WTC11 (cell line): Measurements from ENCODE around the gene DPCD. TPM values are rescaled to one million over a fixed set of nuclear protein-coding genes. Genes with fewer than 3 reads are reported as not detected.

Source experiments
- ATAC-seq: fragments of 200-7000 bp; cut with Tn5 transposase; 2 replicates; pipeline ENCODE4 v1.10.0; 2021; ENCODE audit warnings: mild to moderate bottlenecking, moderate library complexity
- Bru-seq: library from RNA; stranded (reverse); fragments of 400-500 nt; gene quantifications from one replicate; lab custom pipeline; 2021; lab: Mats Ljungman, UMichigan
- CTCF ChIA-PET: fragments of 300-600 bp; sonication (Branson Sonifier 250); formaldehyde crosslinking; loops from one replicate; lab custom pipeline; 2021; ENCODE audit warnings: antibody characterized with exemption; lab: Charles Lee
- POLR2A ChIA-PET: fragments of 350-600 bp; sonication (Branson Sonifier 250); formaldehyde crosslinking; loops from one replicate; lab custom pipeline; 2021; ENCODE audit warnings: antibody characterized with exemption; lab: Charles Lee
- DNase-seq: peaks from one replicate; pipeline ENCODE4 v3.0.0; 2021; ENCODE audit warnings: low spot score
- H3K27ac Mint-ChIP-seq: 2 replicates; pipeline ENCODE4 v1.8.0; 2021; ENCODE audit warnings: mixed read lengths
- H3K27me3 Mint-ChIP-seq: 2 replicates; pipeline ENCODE4 v1.8.0; 2021; ENCODE audit warnings: low read depth, mild to moderate bottlenecking, moderate library complexity, mixed read lengths
- H3K36me3 Mint-ChIP-seq: 2 replicates; pipeline ENCODE4 v1.8.0; 2021; ENCODE audit warnings: mixed read lengths
- H3K4me1 Mint-ChIP-seq: 2 replicates; pipeline ENCODE4 v1.8.0; 2022; ENCODE audit warnings: mixed read lengths
- H3K4me3 Mint-ChIP-seq: 2 replicates; pipeline ENCODE4 v1.8.0; 2021; ENCODE audit warnings: mild to moderate bottlenecking, moderate library complexity, mixed read lengths
- H3K9me3 Mint-ChIP-seq: 2 replicates; pipeline ENCODE4 v1.8.0; 2021; ENCODE audit warnings: mixed read lengths
- EMX1 ChIP-seq: fragments of 250-450 bp; sonication (Bioruptor Pico); IDR thresholded peaks from 2 replicates; pipeline ENCODE4 v1.8.0; 2021; ENCODE audit warnings: mild to moderate bottlenecking
- ESRRA ChIP-seq: sonication (generic); formaldehyde crosslinking; IDR thresholded peaks from 2 replicates; pipeline ENCODE4 v1.8.1; 2022; ENCODE audit warnings: mild to moderate bottlenecking, missing genetic modification reagents, borderline replicate concordance
- FOXK1 ChIP-seq: sonication (generic); formaldehyde crosslinking; IDR thresholded peaks from 2 replicates; pipeline ENCODE4 v1.8.0; 2022; ENCODE audit warnings: mild to moderate bottlenecking, moderate library complexity, missing genetic modification reagents
- GABPB1 ChIP-seq: sonication (generic); formaldehyde crosslinking; IDR thresholded peaks from 2 replicates; pipeline ENCODE4 v1.8.1; 2023; ENCODE audit warnings: mild to moderate bottlenecking, missing genetic modification reagents
- MYBL2 ChIP-seq: sonication (generic); formaldehyde crosslinking; IDR thresholded peaks from 2 replicates; pipeline ENCODE4 v1.8.1; 2023; ENCODE audit warnings: mild to moderate bottlenecking, moderate library complexity, missing genetic modification reagents
- NFATC4 ChIP-seq: fragments of 250-450 bp; sonication (Bioruptor Pico); IDR thresholded peaks from 2 replicates; pipeline ENCODE4 v1.9.0; 2021; ENCODE audit warnings: mild to moderate bottlenecking
- NFE2L1 ChIP-seq: sonication (generic); formaldehyde crosslinking; IDR thresholded peaks from 2 replicates; pipeline ENCODE4 v1.8.1; 2023; ENCODE audit warnings: missing genetic modification reagents
- NFYB ChIP-seq: sonication (generic); formaldehyde crosslinking; conservative IDR thresholded peaks from 2 replicates; pipeline ENCODE4 v1.8.0; 2022; ENCODE audit warnings: low read depth, missing genetic modification reagents
- NR2C2 ChIP-seq: sonication (generic); formaldehyde crosslinking; IDR thresholded peaks from 2 replicates; pipeline ENCODE4 v1.8.0; 2022; ENCODE audit warnings: mild to moderate bottlenecking, missing genetic modification reagents
- NR3C1 ChIP-seq: sonication (generic); formaldehyde crosslinking; conservative IDR thresholded peaks from 2 replicates; pipeline ENCODE4 v1.8.1; 2023; ENCODE audit warnings: low read depth, mild to moderate bottlenecking, missing genetic modification reagents
- SMAD4 ChIP-seq: sonication (generic); formaldehyde crosslinking; IDR thresholded peaks from 2 replicates; pipeline ENCODE4 v1.8.0; 2022; ENCODE audit warnings: mild to moderate bottlenecking, missing genetic modification reagents
- SOX15 ChIP-seq: fragments of 250-450 bp; sonication (Bioruptor Pico); IDR thresholded peaks from 2 replicates; pipeline ENCODE4 v1.9.0; 2021; ENCODE audit warnings: mild to moderate bottlenecking
- ZNF423 ChIP-seq: fragments of 250-450 bp; sonication (Bioruptor Pico); IDR thresholded peaks from 2 replicates; pipeline ENCODE4 v2.1.2; 2022; ENCODE audit warnings: mild to moderate bottlenecking, moderate library complexity
- long read RNA-seq, 3 experiments: library from RNA in 1 of 3; library from capped mRNA in 1 of 3; library from polyadenylated mRNA in 1 of 3; unstranded in 2 of 3; stranded (forward) in 1 of 3; transcript quantifications; one replicate each; pipeline ENCODE4 v2.0.0, GENCODE V29; 2021
- total RNA-seq: library from RNA; stranded (reverse); gene quantifications from 3 replicates; pipeline ENCODE4 v1.2.3, GENCODE V29; 2021
- TF ChIP-seq, protein P1 (sequence below): sonication (generic); formaldehyde crosslinking; IDR thresholded peaks from 2 replicates; pipeline ENCODE4 v1.8.0; 2023; ENCODE audit warnings: mild to moderate bottlenecking, missing genetic modification reagents
- TF ChIP-seq, protein P2 (sequence below): fragments of 250-450 bp; sonication (Bioruptor Pico); IDR thresholded peaks from 2 replicates; pipeline ENCODE4 v1.9.0; 2021; ENCODE audit warnings: mild to moderate bottlenecking
- TF ChIP-seq, protein P3 (sequence below): sonication (generic); formaldehyde crosslinking; IDR thresholded peaks from 2 replicates; pipeline ENCODE4 v1.8.1; 2023; ENCODE audit warnings: mild to moderate bottlenecking, missing genetic modification reagents
- TF ChIP-seq, protein P4 (sequence below): fragments of 250-450 bp; sonication (Bioruptor Pico); IDR thresholded peaks from 2 replicates; pipeline ENCODE4 v1.9.0; 2021; ENCODE audit warnings: mild to moderate bottlenecking, borderline replicate concordance
- TF ChIP-seq, protein P5 (sequence below): sonication (generic); formaldehyde crosslinking; IDR thresholded peaks from 2 replicates; pipeline ENCODE4 v1.8.0; 2023; ENCODE audit warnings: missing genetic modification reagents, mild to moderate bottlenecking, borderline replicate concordance

The DPCD gene
- total RNA-seq = 21.8 to 23.8 TPM (median 22.0 TPM) in 3 replicates
- percentile 58 among the genes with signal in this experiment for Bru-seq, nascent RNA
- long read RNA-seq, experiment 1, transcript DPCD-202 (6 exons, 858 nt) = major isoform, 57 of 65 reads
- long read RNA-seq, experiment 1, partial matches to known transcripts = 0 of 65 reads
- long read RNA-seq, experiment 1, other reads (novel, unspliced or antisense) = 7 of 65 reads
- long read RNA-seq, experiment 2, transcript DPCD-202 (6 exons, 858 nt) = major isoform, 38 of 48 reads
- long read RNA-seq, experiment 2, partial matches to known transcripts = 3 of 48 reads
- long read RNA-seq, experiment 2, other reads (novel, unspliced or antisense) = 7 of 48 reads
- long read RNA-seq, experiment 3, transcript DPCD-201 (7 exons, 641 nt) = minor isoform, 7 of 120 reads
- long read RNA-seq, experiment 3, transcript DPCD-202 (6 exons, 858 nt) = major isoform, 101 of 120 reads
- long read RNA-seq, experiment 3, partial matches to known transcripts = 1 of 120 reads
- long read RNA-seq, experiment 3, other reads (novel, unspliced or antisense) = 11 of 120 reads

DNA sequence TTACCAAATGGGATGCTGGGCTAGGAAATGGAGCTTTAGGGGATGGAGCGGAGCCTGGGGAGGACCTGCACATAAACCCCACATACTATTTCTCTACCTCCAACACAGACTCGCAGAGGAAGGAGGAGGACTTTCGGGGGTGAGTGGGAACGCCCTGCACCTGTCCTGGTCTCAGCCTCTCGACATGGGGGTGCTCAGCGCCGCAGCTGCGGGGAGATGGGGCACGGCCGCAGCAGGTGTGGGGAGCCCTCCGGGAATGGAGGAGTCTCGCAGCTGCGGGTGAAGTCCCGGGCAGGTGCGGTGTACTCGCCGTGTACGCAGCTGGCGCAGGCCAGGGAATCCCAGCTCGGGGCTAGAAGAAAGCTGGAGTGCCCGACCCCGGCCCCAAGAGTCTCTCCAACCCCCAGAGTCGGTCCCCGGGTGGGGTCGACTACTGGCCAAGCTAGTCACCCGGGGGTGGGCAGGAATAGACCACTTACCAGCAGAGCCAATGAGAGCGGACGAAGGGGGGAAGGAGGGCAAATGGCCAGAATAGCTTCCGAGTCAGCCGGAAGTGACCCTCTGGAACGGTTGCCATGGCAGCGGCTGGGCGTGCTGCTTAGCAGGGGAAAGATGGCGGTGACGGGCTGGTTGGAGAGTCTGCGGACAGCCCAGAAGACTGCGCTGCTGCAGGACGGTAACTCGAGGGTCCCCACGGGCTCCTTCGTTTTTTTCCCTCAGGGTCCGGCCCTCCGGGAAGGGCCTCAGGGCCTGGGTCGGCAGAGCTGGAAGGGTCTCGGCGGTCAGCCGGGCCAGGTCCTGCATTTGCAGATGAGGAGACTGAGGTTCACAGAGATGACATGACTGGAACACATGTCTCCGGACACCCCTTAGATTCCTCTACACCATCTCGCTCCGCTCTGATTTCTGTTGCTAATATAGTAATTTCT lies at the start of gene DPCD, which contains the start of gene POLL:
Gene DPCD (plus strand): TSS at position 597 of the 929 bp plus-strand sequence. CDS start 16 bp downstream, at position 613.
Gene POLL (minus strand): TSS at position 533 of the 929 bp plus-strand sequence. CDS start 897 bp downstream, outside the sequence.
- peaks cover 16% of the 10 kb centered on the region for H3K4me1 Mint-ChIP-seq
- ATAC-seq = peak; percentile 96
- no peak for TF ChIP-seq NFE2L1 (CRISPR knock-in tag)
- TF ChIP-seq, protein P1, sequence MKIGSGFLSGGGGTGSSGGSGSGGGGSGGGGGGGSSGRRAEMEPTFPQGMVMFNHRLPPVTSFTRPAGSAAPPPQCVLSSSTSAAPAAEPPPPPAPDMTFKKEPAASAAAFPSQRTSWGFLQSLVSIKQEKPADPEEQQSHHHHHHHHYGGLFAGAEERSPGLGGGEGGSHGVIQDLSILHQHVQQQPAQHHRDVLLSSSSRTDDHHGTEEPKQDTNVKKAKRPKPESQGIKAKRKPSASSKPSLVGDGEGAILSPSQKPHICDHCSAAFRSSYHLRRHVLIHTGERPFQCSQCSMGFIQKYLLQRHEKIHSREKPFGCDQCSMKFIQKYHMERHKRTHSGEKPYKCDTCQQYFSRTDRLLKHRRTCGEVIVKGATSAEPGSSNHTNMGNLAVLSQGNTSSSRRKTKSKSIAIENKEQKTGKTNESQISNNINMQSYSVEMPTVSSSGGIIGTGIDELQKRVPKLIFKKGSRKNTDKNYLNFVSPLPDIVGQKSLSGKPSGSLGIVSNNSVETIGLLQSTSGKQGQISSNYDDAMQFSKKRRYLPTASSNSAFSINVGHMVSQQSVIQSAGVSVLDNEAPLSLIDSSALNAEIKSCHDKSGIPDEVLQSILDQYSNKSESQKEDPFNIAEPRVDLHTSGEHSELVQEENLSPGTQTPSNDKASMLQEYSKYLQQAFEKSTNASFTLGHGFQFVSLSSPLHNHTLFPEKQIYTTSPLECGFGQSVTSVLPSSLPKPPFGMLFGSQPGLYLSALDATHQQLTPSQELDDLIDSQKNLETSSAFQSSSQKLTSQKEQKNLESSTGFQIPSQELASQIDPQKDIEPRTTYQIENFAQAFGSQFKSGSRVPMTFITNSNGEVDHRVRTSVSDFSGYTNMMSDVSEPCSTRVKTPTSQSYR = no peak
- TF ChIP-seq ZNF423 (CRISPR knock-in tag) = no peak
- TF ChIP-seq NFATC4 = no peak
- TF ChIP-seq FOXK1 (CRISPR knock-in tag) = 0 out of 2 replicates have a peak, but pooled peaks have one; percentile 36
- TF ChIP-seq, protein P2, sequence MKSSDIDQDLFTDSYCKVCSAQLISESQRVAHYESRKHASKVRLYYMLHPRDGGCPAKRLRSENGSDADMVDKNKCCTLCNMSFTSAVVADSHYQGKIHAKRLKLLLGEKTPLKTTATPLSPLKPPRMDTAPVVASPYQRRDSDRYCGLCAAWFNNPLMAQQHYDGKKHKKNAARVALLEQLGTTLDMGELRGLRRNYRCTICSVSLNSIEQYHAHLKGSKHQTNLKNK (CRISPR knock-in tag) = no peak
- TF ChIP-seq SOX15 (CRISPR knock-in tag) = no peak
- peak; percentile 44 for TF ChIP-seq NFYB
- TF ChIP-seq MYBL2 (CRISPR knock-in tag) = no peak
- TF ChIP-seq SMAD4 = no peak
- no peak for TF ChIP-seq NR3C1 (CRISPR knock-in tag)
- TF ChIP-seq ESRRA = no peak
- TF ChIP-seq, protein P3, sequence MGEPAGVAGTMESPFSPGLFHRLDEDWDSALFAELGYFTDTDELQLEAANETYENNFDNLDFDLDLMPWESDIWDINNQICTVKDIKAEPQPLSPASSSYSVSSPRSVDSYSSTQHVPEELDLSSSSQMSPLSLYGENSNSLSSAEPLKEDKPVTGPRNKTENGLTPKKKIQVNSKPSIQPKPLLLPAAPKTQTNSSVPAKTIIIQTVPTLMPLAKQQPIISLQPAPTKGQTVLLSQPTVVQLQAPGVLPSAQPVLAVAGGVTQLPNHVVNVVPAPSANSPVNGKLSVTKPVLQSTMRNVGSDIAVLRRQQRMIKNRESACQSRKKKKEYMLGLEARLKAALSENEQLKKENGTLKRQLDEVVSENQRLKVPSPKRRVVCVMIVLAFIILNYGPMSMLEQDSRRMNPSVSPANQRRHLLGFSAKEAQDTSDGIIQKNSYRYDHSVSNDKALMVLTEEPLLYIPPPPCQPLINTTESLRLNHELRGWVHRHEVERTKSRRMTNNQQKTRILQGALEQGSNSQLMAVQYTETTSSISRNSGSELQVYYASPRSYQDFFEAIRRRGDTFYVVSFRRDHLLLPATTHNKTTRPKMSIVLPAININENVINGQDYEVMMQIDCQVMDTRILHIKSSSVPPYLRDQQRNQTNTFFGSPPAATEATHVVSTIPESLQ = no peak
- TF ChIP-seq, protein P4, sequence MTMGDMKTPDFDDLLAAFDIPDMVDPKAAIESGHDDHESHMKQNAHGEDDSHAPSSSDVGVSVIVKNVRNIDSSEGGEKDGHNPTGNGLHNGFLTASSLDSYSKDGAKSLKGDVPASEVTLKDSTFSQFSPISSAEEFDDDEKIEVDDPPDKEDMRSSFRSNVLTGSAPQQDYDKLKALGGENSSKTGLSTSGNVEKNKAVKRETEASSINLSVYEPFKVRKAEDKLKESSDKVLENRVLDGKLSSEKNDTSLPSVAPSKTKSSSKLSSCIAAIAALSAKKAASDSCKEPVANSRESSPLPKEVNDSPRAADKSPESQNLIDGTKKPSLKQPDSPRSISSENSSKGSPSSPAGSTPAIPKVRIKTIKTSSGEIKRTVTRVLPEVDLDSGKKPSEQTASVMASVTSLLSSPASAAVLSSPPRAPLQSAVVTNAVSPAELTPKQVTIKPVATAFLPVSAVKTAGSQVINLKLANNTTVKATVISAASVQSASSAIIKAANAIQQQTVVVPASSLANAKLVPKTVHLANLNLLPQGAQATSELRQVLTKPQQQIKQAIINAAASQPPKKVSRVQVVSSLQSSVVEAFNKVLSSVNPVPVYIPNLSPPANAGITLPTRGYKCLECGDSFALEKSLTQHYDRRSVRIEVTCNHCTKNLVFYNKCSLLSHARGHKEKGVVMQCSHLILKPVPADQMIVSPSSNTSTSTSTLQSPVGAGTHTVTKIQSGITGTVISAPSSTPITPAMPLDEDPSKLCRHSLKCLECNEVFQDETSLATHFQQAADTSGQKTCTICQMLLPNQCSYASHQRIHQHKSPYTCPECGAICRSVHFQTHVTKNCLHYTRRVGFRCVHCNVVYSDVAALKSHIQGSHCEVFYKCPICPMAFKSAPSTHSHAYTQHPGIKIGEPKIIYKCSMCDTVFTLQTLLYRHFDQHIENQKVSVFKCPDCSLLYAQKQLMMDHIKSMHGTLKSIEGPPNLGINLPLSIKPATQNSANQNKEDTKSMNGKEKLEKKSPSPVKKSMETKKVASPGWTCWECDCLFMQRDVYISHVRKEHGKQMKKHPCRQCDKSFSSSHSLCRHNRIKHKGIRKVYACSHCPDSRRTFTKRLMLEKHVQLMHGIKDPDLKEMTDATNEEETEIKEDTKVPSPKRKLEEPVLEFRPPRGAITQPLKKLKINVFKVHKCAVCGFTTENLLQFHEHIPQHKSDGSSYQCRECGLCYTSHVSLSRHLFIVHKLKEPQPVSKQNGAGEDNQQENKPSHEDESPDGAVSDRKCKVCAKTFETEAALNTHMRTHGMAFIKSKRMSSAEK = no peak
- TF ChIP-seq, protein P5, sequence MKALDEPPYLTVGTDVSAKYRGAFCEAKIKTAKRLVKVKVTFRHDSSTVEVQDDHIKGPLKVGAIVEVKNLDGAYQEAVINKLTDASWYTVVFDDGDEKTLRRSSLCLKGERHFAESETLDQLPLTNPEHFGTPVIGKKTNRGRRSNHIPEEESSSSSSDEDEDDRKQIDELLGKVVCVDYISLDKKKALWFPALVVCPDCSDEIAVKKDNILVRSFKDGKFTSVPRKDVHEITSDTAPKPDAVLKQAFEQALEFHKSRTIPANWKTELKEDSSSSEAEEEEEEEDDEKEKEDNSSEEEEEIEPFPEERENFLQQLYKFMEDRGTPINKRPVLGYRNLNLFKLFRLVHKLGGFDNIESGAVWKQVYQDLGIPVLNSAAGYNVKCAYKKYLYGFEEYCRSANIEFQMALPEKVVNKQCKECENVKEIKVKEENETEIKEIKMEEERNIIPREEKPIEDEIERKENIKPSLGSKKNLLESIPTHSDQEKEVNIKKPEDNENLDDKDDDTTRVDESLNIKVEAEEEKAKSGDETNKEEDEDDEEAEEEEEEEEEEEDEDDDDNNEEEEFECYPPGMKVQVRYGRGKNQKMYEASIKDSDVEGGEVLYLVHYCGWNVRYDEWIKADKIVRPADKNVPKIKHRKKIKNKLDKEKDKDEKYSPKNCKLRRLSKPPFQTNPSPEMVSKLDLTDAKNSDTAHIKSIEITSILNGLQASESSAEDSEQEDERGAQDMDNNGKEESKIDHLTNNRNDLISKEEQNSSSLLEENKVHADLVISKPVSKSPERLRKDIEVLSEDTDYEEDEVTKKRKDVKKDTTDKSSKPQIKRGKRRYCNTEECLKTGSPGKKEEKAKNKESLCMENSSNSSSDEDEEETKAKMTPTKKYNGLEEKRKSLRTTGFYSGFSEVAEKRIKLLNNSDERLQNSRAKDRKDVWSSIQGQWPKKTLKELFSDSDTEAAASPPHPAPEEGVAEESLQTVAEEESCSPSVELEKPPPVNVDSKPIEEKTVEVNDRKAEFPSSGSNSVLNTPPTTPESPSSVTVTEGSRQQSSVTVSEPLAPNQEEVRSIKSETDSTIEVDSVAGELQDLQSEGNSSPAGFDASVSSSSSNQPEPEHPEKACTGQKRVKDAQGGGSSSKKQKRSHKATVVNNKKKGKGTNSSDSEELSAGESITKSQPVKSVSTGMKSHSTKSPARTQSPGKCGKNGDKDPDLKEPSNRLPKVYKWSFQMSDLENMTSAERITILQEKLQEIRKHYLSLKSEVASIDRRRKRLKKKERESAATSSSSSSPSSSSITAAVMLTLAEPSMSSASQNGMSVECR (CRISPR knock-in tag) = peak; percentile 18; the same call in 1 of the 2 replicates
- TF ChIP-seq GABPB1 (CRISPR knock-in tag) = no peak
- peak; percentile 98 for TF ChIP-seq NR2C2
- TF ChIP-seq EMX1 = no peak
- TF ChIP-seq, all 79 proteins: peak for 4
- DNase-seq = peak; percentile 96
- Mint-ChIP-seq H3K27me3 (no peaks in the 10 kb centered on the region), H3K4me3 (peak within 1 kb of the TSS; percentile 94), H3K9me3 (no peaks in the 10 kb centered on the region), H3K36me3 (peaks cover 8% of the 10 kb centered on the region), H3K27ac (peak within 1 kb of the TSS; percentile 36; the same call in 1 of the 2 replicates)
- POLR2A ChIA-PET = interaction anchor here (0.5 to 1.7 kb wide), 3 partner anchors 230 to 401 kb away, joined by 3 to 6 read pairs (median 4); partner anchors contain the start of gene OGA
- CTCF ChIA-PET = interaction anchor here (0.6 to 3.4 kb wide), 15 partner anchors 11 to 485 kb away, joined by 3 to 33 read pairs (median 4); no protein-coding TSS in a partner anchor
